CD14-positive monocyte (primary cell): ENCODE measurements around the gene SECTM1. TPM values are rescaled to one million over a fixed set of nuclear protein-coding genes. Genes with fewer than 3 reads are reported as not detected.

Source experiments
- DNase-seq, 3 donors: peaks; one replicate each; pipeline ENCODE4 v3.0.0-alpha.2; 2011 to 2022
- H2AFZ ChIP-seq: 2 replicates; pipeline ENCODE4 v1.6.0; 2012; ENCODE audit warnings: mild to moderate bottlenecking, low read depth, low read length, inconsistent platforms; ENCODE audit not compliant: insufficient read depth, poor library complexity, severe bottlenecking
- H3K27ac ChIP-seq, 2 donors: 1 replicate in 1 of 2; 2 replicates in 1 of 2; pipeline ENCODE4 v1.5.1; 2012 to 2013; ENCODE audit warnings: low read length in 2 of 2, control low read depth in 1 of 2, inconsistent platforms in 1 of 2, low read depth in 1 of 2, mild to moderate bottlenecking in 1 of 2
- H3K27me3 ChIP-seq, 2 donors: one replicate each; pipeline versions ENCODE4 v1.6.0 to v1.6.1; 2011 to 2013; ENCODE audit warnings: low read length in 2 of 2; ENCODE audit not compliant: control insufficient read depth in 2 of 2, insufficient read depth in 2 of 2
- H3K36me3 ChIP-seq, 2 donors: replicated peaks in 1 of 2; 1 replicate in 1 of 2; 2 replicates in 1 of 2; pipeline versions ENCODE4 v1.5.1 to v1.6.1; 2012 to 2013; ENCODE audit warnings: low read length in 2 of 2, control low read depth in 1 of 2, inconsistent platforms in 1 of 2, mild to moderate bottlenecking in 1 of 2; ENCODE audit not compliant: insufficient read depth in 2 of 2, control insufficient read depth in 1 of 2
- H3K4me1 ChIP-seq, 2 donors: 1 replicate in 1 of 2; 2 replicates in 1 of 2; pipeline versions ENCODE4 v1.5.1 to v1.6.1; 2012 to 2013; ENCODE audit warnings: low read length in 2 of 2, control low read depth in 1 of 2, inconsistent platforms in 1 of 2, mild to moderate bottlenecking in 1 of 2, moderate library complexity in 1 of 2; ENCODE audit not compliant: insufficient read depth in 2 of 2, control insufficient read depth in 1 of 2
- H3K4me2 ChIP-seq: replicated peaks from 2 replicates; pipeline ENCODE3; 2012; ENCODE audit warnings: low read length, moderate library complexity, mild to moderate bottlenecking; ENCODE audit not compliant: poor library complexity, severe bottlenecking; ENCODE audit errors: extremely low read depth
- H3K4me3 ChIP-seq, 3 experiments: fragments of 200-600 bp in 1 of 3; sonication (generic) in 1 of 3; replicated peaks in 1 of 3; 1 replicate in 2 of 3; 2 replicates in 1 of 3; pipeline ENCODE4 v1.5.1; 2011 to 2013; ENCODE audit warnings: low read length in 3 of 3, mild to moderate bottlenecking in 3 of 3, control low read depth in 2 of 3, low read depth in 2 of 3, inconsistent platforms in 1 of 3, moderate library complexity in 1 of 3
- H3K79me2 ChIP-seq: 2 replicates; pipeline ENCODE4 v1.6.0; 2012; ENCODE audit warnings: mild to moderate bottlenecking, control low read depth, inconsistent platforms, low read length, moderate library complexity; ENCODE audit not compliant: insufficient read depth
- H3K9ac ChIP-seq: 2 replicates; pipeline ENCODE4 v1.6.0; 2017; ENCODE audit warnings: low read length, mild to moderate bottlenecking; ENCODE audit not compliant: insufficient read depth, poor library complexity, severe bottlenecking
- H3K9me3 ChIP-seq, 2 donors: replicated peaks in 1 of 2; 1 replicate in 1 of 2; 2 replicates in 1 of 2; pipeline versions ENCODE4 v1.5.1 to v1.6.1; 2012 to 2013; ENCODE audit warnings: low read length in 2 of 2, control low read depth in 1 of 2; ENCODE audit not compliant: control insufficient read depth in 1 of 2, insufficient read depth in 1 of 2
- H4K20me1 ChIP-seq: 2 replicates; pipeline ENCODE4 v1.6.0; 2012; ENCODE audit warnings: mild to moderate bottlenecking, low read length, control low read depth, moderate library complexity; ENCODE audit not compliant: insufficient read depth
- H3K27ac Mint-ChIP-seq, 7 donors: one replicate each; pipeline ENCODE4 v1.8.0; 2020; ENCODE audit warnings: mild to moderate bottlenecking in 7 of 7, mixed read lengths in 7 of 7, moderate library complexity in 6 of 7, inconsistent platforms in 2 of 7
- H3K27me3 Mint-ChIP-seq, 3 donors: one replicate each; pipeline ENCODE4 v1.8.0; 2021 to 2022; ENCODE audit warnings: low read depth in 3 of 3, mild to moderate bottlenecking in 3 of 3, mixed read lengths in 3 of 3, moderate library complexity in 3 of 3, inconsistent platforms in 1 of 3
- H3K36me3 Mint-ChIP-seq, 2 donors: one replicate each; pipeline ENCODE4 v1.8.0; 2020; ENCODE audit warnings: mixed read lengths in 2 of 2, inconsistent platforms in 1 of 2, mild to moderate bottlenecking in 1 of 2
- H3K4me1 Mint-ChIP-seq: one replicate; pipeline ENCODE4 v1.8.0; 2020; ENCODE audit warnings: mild to moderate bottlenecking, mixed read lengths
- H3K4me3 Mint-ChIP-seq, 2 donors: one replicate each; pipeline ENCODE4 v1.8.0; 2020; ENCODE audit warnings: mild to moderate bottlenecking in 2 of 2, mixed read lengths in 2 of 2, moderate library complexity in 1 of 2
- H3K9me3 Mint-ChIP-seq, 7 donors: one replicate each; pipeline ENCODE4 v1.8.0; 2020 to 2022; ENCODE audit warnings: mixed read lengths in 7 of 7, mild to moderate bottlenecking in 6 of 7, moderate library complexity in 6 of 7, inconsistent platforms in 2 of 7
- WGBS: methylation state at CpG from one replicate; pipeline ENCODE4 v1.1.5; 2013; ENCODE audit warnings: missing lambda C conversion rate; ENCODE audit not compliant: insufficient coverage; 5-methylcytosine and 5-hydroxymethylcytosine counted together
- intact Hi-C, 2 donors: fragments of 100-400 bp; cut with micrococcal nuclease; formaldehyde crosslinking; loops; one replicate each; pipeline versions ENCODE4 v1.15.0 to v1.15.1; 2023
- polyA plus RNA-seq, 3 donors: library from polyadenylated mRNA; depleted of rRNA in 1 of 3; unstranded in 2 of 3; stranded (reverse) in 1 of 3; fragments of 300-500 nt in 2 of 3; fragments of >200 nt in 1 of 3; fragmentation: Illumina TruSeq in 2 of 3; gene quantifications; 1 replicate in 2 of 3; 2 replicates in 1 of 3; pipeline ENCODE4 v1.2.3, GENCODE V29; 2012 to 2021
- TF ChIP-seq, protein P1 (sequence below): fragments of 200-600 bp; IDR thresholded peaks from one replicate; pipeline ENCODE4 v1.8.0; 2022; ENCODE audit warnings: antibody characterized with exemption, mild to moderate bottlenecking

Gene SECTM1
- polyA plus RNA-seq, 3 donors, result 136 to 209 (median 188) TPM

DNA sequence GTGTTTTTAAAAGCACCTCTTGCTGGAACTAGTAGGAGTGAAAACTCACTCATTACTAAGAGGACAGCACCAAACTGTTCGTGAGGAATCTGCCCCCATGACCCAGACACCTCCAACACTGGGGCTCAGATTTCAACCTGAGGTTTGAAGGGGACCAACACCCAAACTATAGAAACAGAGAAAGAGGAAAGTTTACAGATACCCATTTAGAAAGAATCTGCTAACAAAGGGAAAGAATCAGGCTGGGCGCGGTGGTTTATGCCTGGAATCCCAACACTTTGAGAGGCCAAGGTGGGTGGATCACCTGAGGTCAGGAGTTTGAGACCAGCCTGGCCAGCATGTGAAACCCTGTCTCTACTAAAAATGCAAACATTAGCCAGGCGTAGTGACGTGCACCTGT is 56.6 kb downstream of the SECTM1 start:
- WGBS, result 85% methylated on average over 2 of the region's 5 CpGs
- H4K20me1 ChIP-seq, result peaks cover 7% of the 10 kb centered on the region

DNA sequence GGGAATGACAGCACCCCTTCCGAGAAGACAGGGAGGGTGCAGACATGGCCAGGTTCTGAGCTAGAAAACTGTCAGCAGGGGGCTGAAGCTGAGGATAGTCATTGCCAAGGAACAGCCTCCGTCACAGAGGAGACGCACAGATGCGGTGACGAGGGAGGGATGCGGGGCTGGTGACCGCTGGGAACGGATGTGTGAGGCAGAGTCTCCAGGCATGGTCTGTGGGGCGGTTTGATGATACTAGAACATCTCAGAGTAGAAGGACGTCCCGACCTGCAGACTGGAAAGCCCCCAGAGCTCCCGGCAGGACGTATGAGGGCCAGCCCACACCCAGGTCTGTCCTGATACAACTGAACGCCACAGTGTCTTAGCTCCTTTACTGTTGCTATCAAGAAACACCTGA is 58.2 kb downstream of the SECTM1 start:
- H3K79me2 ChIP-seq, result peaks cover 38% of the 10 kb centered on the region
- peaks cover 36 to 39% of the 10 kb centered on the region in 2 donors for H3K36me3 Mint-ChIP-seq
- no peak overlapping the region for H3K4me3 Mint-ChIP-seq
- H3K27me3 Mint-ChIP-seq, result peaks cover 0 to 5% (median 0%) of the 10 kb centered on the region in 3 donors
- no peak for DNase-seq
- H3K27me3 ChIP-seq, result no peaks in the 10 kb centered on the region
- no peak overlapping the region for H3K27ac ChIP-seq
- no peak overlapping the region for H3K9ac ChIP-seq
- peaks cover 0 to 2% (median 0%) of the 10 kb centered on the region in 7 donors for H3K9me3 Mint-ChIP-seq
- peaks cover 14 to 18% of the 10 kb centered on the region in 2 donors for H3K36me3 ChIP-seq
- TF ChIP-seq, protein P1, sequence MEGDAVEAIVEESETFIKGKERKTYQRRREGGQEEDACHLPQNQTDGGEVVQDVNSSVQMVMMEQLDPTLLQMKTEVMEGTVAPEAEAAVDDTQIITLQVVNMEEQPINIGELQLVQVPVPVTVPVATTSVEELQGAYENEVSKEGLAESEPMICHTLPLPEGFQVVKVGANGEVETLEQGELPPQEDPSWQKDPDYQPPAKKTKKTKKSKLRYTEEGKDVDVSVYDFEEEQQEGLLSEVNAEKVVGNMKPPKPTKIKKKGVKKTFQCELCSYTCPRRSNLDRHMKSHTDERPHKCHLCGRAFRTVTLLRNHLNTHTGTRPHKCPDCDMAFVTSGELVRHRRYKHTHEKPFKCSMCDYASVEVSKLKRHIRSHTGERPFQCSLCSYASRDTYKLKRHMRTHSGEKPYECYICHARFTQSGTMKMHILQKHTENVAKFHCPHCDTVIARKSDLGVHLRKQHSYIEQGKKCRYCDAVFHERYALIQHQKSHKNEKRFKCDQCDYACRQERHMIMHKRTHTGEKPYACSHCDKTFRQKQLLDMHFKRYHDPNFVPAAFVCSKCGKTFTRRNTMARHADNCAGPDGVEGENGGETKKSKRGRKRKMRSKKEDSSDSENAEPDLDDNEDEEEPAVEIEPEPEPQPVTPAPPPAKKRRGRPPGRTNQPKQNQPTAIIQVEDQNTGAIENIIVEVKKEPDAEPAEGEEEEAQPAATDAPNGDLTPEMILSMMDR, result no peak
- intact Hi-C loops, result no loop called here
- peaks cover 49 to 62% of the 10 kb centered on the region in 2 donors for H3K4me1 ChIP-seq
- H3K4me3 ChIP-seq, result no peak overlapping the region
- peaks cover 57% of the 10 kb centered on the region for H3K4me1 Mint-ChIP-seq
- no peak overlapping the region for H2AFZ ChIP-seq
- WGBS, result 98% methylated on average over 13 of the region's 14 CpGs
- H3K27ac Mint-ChIP-seq, result no peak overlapping the region
- no peak overlapping the region for H3K4me2 ChIP-seq
- H3K9me3 ChIP-seq, result no peaks in the 10 kb centered on the region
- peaks cover 24% of the 10 kb centered on the region for H4K20me1 ChIP-seq

More for the DNA sequence above, 56.6 kb downstream of the SECTM1 start:
- peaks cover 50% of the 10 kb centered on the region for H3K4me1 Mint-ChIP-seq
- Histone ChIP-seq H3K36me3 (peaks cover under 1 to 2% of the 10 kb centered on the region in 2 donors), H3K27me3 (no peaks in the 10 kb centered on the region), H3K4me3 (no peak overlapping the region), H3K4me1 (peaks cover 42 to 62% of the 10 kb centered on the region in 2 donors), H3K9ac (no peak overlapping the region), H3K27ac (no peak overlapping the region), H3K79me2 (peaks cover 22% of the 10 kb centered on the region), H3K4me2 (no peak overlapping the region), H2AFZ (no peak overlapping the region), H3K9me3 (no peaks in the 10 kb centered on the region)
- H3K36me3 Mint-ChIP-seq, result peaks cover 20 to 24% of the 10 kb centered on the region in 2 donors
- no peak for DNase-seq
- intact Hi-C loops, result no loop called here
- peaks cover 0 to 2% (median 0%) of the 10 kb centered on the region in 7 donors for H3K9me3 Mint-ChIP-seq
- peak overlapping the region in 2 of 7 donors; percentile 58 to 66 for H3K27ac Mint-ChIP-seq
- no peak overlapping the region for H3K4me3 Mint-ChIP-seq
- TF ChIP-seq, protein P1, result no peak
- peaks cover 0 to 7% (median 3%) of the 10 kb centered on the region in 3 donors for H3K27me3 Mint-ChIP-seq
